Hepatocyte (in vitro differentiated cells): ENCODE data around the gene DMWD. TPM values are rescaled to one million over a fixed set of nuclear protein-coding genes. Genes with fewer than 3 reads are reported as not detected.

Source experiments
- DNase-seq: peaks from one replicate; pipeline ENCODE4 v3.0.0-alpha.2; 2016; ENCODE audit warnings: low spot score
- H2AFZ ChIP-seq: fragments of 200-600 bp; sonication (generic); 2 replicates; pipeline ENCODE4 v1.6.0; 2016; ENCODE audit warnings: antibody characterized with exemption, mild to moderate bottlenecking
- H3K27ac ChIP-seq: fragments of 200-600 bp; sonication (generic); 2 replicates; pipeline ENCODE4 v1.5.1; 2016; ENCODE audit warnings: mild to moderate bottlenecking
- H3K27me3 ChIP-seq: fragments of 200-600 bp; sonication (generic); 2 replicates; pipeline ENCODE4 v1.6.1; 2016
- H3K36me3 ChIP-seq: fragments of 200-600 bp; sonication (generic); replicated peaks from 2 replicates; pipeline ENCODE4 v1.5.1; 2016; ENCODE audit warnings: low read depth; ENCODE audit not compliant: insufficient read depth
- H3K4me1 ChIP-seq: fragments of 200-600 bp; sonication (generic); 2 replicates; pipeline ENCODE4 v1.5.1; 2016; ENCODE audit warnings: mild to moderate bottlenecking, moderate library complexity; ENCODE audit not compliant: insufficient read depth
- H3K4me2 ChIP-seq: fragments of 200-600 bp; sonication (generic); 2 replicates; pipeline ENCODE4 v1.6.0; 2016
- H3K4me3 ChIP-seq: fragments of 200-600 bp; sonication (generic); 2 replicates; pipeline ENCODE4 v1.5.1; 2016; ENCODE audit warnings: mild to moderate bottlenecking
- H3K79me2 ChIP-seq: fragments of 200-600 bp; sonication (generic); 2 replicates; pipeline ENCODE4 v1.6.0; 2017; ENCODE audit warnings: mild to moderate bottlenecking
- H3K9me2 ChIP-seq: fragments of 200-600 bp; sonication (generic); replicated peaks from 2 replicates; pipeline ENCODE4 v1.6.0; 2017; ENCODE audit warnings: mild to moderate bottlenecking; ENCODE audit not compliant: insufficient read depth
- H3K9me3 ChIP-seq: fragments of 200-600 bp; sonication (generic); 2 replicates; pipeline ENCODE4 v1.5.1; 2016; ENCODE audit warnings: low read depth, mild to moderate bottlenecking
- H4K20me1 ChIP-seq: fragments of 200-600 bp; sonication (generic); 2 replicates; pipeline ENCODE4 v1.6.0; 2016; ENCODE audit warnings: mild to moderate bottlenecking; ENCODE audit not compliant: insufficient read depth, poor library complexity, severe bottlenecking
- CTCF ChIP-seq: fragments of 200-600 bp; sonication (generic); IDR thresholded peaks from 2 replicates; pipeline ENCODE4 v1.5.1; 2016; ENCODE audit warnings: antibody characterized with exemption, mild to moderate bottlenecking; ENCODE audit not compliant: poor library complexity
- EZH2 ChIP-seq: fragments of 200-600 bp; sonication (generic); IDR thresholded peaks from 2 replicates; pipeline ENCODE4 v1.6.1; 2016; ENCODE audit warnings: antibody characterized with exemption, mild to moderate bottlenecking, borderline replicate concordance
- EZH2phosphoT487 ChIP-seq: fragments of 200-600 bp; sonication (generic); IDR thresholded peaks from one replicate; pipeline ENCODE4 v1.6.1; 2018; ENCODE audit warnings: antibody characterized with exemption, mild to moderate bottlenecking, low read depth, moderate library complexity; ENCODE audit not compliant: unreplicated experiment, severe bottlenecking
- WGBS: methylation state at CpG from one replicate; pipeline ENCODE4 v1.1.6; 2016; ENCODE audit warnings: low lambda C conversion rate; ENCODE audit errors: missing lambda C conversion rate; 5-methylcytosine and 5-hydroxymethylcytosine counted together
- polyA plus RNA-seq: library from polyadenylated mRNA; unstranded; fragments of >200 nt; fragmentation: Nextera tagmentation; extraction: Ambion mirVana; gene quantifications from 2 replicates; pipeline ENCODE4 v1.2.1, GENCODE V29; 2016
- total RNA-seq: library from RNA; depleted of rRNA; stranded (reverse); fragments of >200 nt; gene quantifications from 2 replicates; pipeline ENCODE4 v1.2.3, GENCODE V29; 2014

The DMWD gene
- total and polyA plus RNA-seq, 2 experiments from 2014 or later: 23.7 to 70.1 TPM

GRCh38 chr19:45781214-45782161 lies 11.2 kb downstream of the DMWD start:
- Histone ChIP-seq H3K27ac (no peak overlapping the region), H3K9me3 (no peaks in the 10 kb centered on the region), H3K4me3 (peak overlapping the region; percentile 10), H3K36me3 (no peaks in the 10 kb centered on the region), H3K4me1 (peaks cover 38% of the 10 kb centered on the region), H3K79me2 (no peaks in the 10 kb centered on the region), H2AFZ (no peak overlapping the region), H3K4me2 (peak overlapping the region; percentile 82), H3K9me2 (no peaks in the 10 kb centered on the region), H3K27me3 (no peaks in the 10 kb centered on the region), H4K20me1 (peaks cover 6% of the 10 kb centered on the region)
- no peak for DNase-seq
- 91% methylated on average over 16 of the region's 17 CpGs for WGBS
- TF ChIP-seq CTCF (no peak), EZH2phosphoT487 (no peak), EZH2 (no peak)

- H3K27ac ChIP-seq: no peak overlapping the region
- no peaks in the 10 kb centered on the region for H3K79me2 ChIP-seq
- peaks cover 38% of the 10 kb centered on the region for H3K4me1 ChIP-seq
- WGBS: 56% methylated on average over 8 of the region's 13 CpGs
- no peak overlapping the region for H3K4me3 ChIP-seq
- TF ChIP-seq EZH2phosphoT487: no peak
- no peak for TF ChIP-seq EZH2
- no peak for TF ChIP-seq CTCF
- H3K9me2 ChIP-seq: no peaks in the 10 kb centered on the region
- H3K36me3 ChIP-seq: no peaks in the 10 kb centered on the region
- no peak overlapping the region for H2AFZ ChIP-seq
- peak overlapping the region; percentile 82 for H3K4me2 ChIP-seq
- H3K9me3 ChIP-seq: no peaks in the 10 kb centered on the region
- H4K20me1 ChIP-seq: peaks cover 6% of the 10 kb centered on the region
- no peak for DNase-seq
- H3K27me3 ChIP-seq: no peaks in the 10 kb centered on the region
Observed at GRCh38 chr19:45780448-45781213, 12.0 kb downstream of the DMWD start.

- 60% methylated on average over 4 of the region's 4 CpGs for WGBS
- Histone ChIP-seq H3K4me2 (peak overlapping the region; percentile 82), H3K4me3 (no peak overlapping the region), H4K20me1 (peaks cover 6% of the 10 kb centered on the region), H3K9me3 (no peaks in the 10 kb centered on the region), H3K27me3 (no peaks in the 10 kb centered on the region), H3K4me1 (peaks cover 38% of the 10 kb centered on the region), H3K79me2 (no peaks in the 10 kb centered on the region), H3K9me2 (no peaks in the 10 kb centered on the region), H3K27ac (no peak overlapping the region), H2AFZ (no peak overlapping the region), H3K36me3 (no peaks in the 10 kb centered on the region)
- DNase-seq: no peak
- TF ChIP-seq EZH2 (no peak), CTCF (no peak), EZH2phosphoT487 (no peak)
Observed at GRCh38 chr19:45780146-45780447, 12.5 kb downstream of the DMWD start.
